Esophagus muscularis mucosa (tissue), 3 donors: ENCODE data around the gene IQCK.

Experiments used
- CTCF ChIP-seq, 3 experiments: fragments of 200-600 bp in 2 of 3; fragments of 450-650 bp in 1 of 3; sonication (generic) in 2 of 3; IDR thresholded peaks; one replicate each; pipeline ENCODE4 v1.5.1; 2017 to 2019; ENCODE audit warnings: antibody characterized with exemption in 3 of 3, mild to moderate bottlenecking in 2 of 3, moderate library complexity in 1 of 3
- POLR2A ChIP-seq: fragments of 450-650 bp; IDR thresholded peaks from one replicate; pipeline ENCODE4 v1.6.1; 2017; ENCODE audit warnings: antibody characterized with exemption, moderate library complexity, mild to moderate bottlenecking, low read depth
- POLR2AphosphoS5 ChIP-seq, 2 donors: sonication (generic); formaldehyde crosslinking; IDR thresholded peaks; one replicate each; pipeline ENCODE4 v1.6.1; 2017; ENCODE audit warnings: antibody characterized with exemption in 2 of 2

- TF ChIP-seq CTCF (IDR thresholded peaks at IDR 0.05) (peak; percentile 50 to 77 (median 53)), POLR2AphosphoS5 (IDR thresholded peaks at IDR 0.05) (no peak), POLR2A (no peak)
These were observed 181.0 kb downstream of the IQCK start for GRCh38 chr16:19898924-19899604.
